Neural cell (in vitro differentiated cells): ENCODE measurements around the gene E2F2.

Experiments
- EP300 ChIP-seq: fragments of 450-650 bp; conservative IDR thresholded peaks from 2 replicates; pipeline ENCODE4 v1.6.1; 2014; ENCODE audit warnings: antibody characterized with exemption, mild to moderate bottlenecking, moderate library complexity; ENCODE audit not compliant: poor library complexity, severe bottlenecking
- EZH2 ChIP-seq: fragments of 200-600, 300-800 bp; shearing (Covaris generic), sonication (generic); IDR thresholded peaks from 2 replicates; pipeline ENCODE4 v1.6.1; 2014; ENCODE audit warnings: antibody characterized with exemption, low read length, borderline replicate concordance, mild to moderate bottlenecking; ENCODE audit not compliant: insufficient read depth, poor library complexity, severe bottlenecking
- POLR2AphosphoS5 ChIP-seq: IDR thresholded peaks from 2 replicates; pipeline ENCODE4 v1.6.1; 2012
- RAD21 ChIP-seq: fragments of 450-650 bp; conservative IDR thresholded peaks from 2 replicates; pipeline ENCODE4 v1.6.1; 2014; ENCODE audit warnings: antibody characterized with exemption, mild to moderate bottlenecking, moderate library complexity
- TF ChIP-seq, protein P1 (sequence below): fragments of 450-650 bp; IDR thresholded peaks from 2 replicates; pipeline ENCODE4 v1.5.1; 2014; ENCODE audit warnings: antibody characterized with exemption, mild to moderate bottlenecking, moderate library complexity; ENCODE audit not compliant: poor library complexity, severe bottlenecking

DNA sequence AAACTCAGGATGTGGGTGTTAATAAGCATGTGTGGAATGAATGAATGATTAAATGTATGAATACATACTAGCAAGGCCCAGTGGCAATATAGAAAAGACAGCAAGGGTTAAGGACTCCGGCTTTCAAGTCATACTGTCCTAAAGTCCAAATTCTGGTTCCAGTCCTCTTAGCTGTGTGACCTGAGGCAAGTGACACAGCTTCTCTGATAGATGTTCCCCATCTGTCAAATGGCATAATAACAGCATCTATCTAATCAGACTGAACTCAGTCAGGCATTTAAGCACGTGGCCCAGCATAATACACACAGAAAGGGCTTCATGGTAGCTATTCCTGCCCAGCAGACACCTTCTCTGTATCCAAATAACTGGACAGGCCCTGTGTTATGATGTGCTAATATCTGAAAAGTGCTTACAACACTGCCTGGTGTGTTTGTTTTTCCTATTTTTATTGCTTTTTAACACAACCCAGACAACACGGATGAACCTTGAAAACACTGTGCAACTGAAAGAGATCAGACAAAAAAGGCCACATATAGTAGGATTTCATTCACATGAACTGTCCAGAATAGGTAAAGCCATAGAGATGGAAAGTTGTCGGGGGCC is 59.5 kb downstream of the E2F2 start:
- TF ChIP-seq POLR2AphosphoS5 (no peak), EZH2 (no peak), RAD21 (no peak), EP300 (no peak)
- TF ChIP-seq, protein P1, sequence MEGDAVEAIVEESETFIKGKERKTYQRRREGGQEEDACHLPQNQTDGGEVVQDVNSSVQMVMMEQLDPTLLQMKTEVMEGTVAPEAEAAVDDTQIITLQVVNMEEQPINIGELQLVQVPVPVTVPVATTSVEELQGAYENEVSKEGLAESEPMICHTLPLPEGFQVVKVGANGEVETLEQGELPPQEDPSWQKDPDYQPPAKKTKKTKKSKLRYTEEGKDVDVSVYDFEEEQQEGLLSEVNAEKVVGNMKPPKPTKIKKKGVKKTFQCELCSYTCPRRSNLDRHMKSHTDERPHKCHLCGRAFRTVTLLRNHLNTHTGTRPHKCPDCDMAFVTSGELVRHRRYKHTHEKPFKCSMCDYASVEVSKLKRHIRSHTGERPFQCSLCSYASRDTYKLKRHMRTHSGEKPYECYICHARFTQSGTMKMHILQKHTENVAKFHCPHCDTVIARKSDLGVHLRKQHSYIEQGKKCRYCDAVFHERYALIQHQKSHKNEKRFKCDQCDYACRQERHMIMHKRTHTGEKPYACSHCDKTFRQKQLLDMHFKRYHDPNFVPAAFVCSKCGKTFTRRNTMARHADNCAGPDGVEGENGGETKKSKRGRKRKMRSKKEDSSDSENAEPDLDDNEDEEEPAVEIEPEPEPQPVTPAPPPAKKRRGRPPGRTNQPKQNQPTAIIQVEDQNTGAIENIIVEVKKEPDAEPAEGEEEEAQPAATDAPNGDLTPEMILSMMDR: no peak
